HS-5 (cell line): ENCODE data around the gene DOCK4.

ENCODE experiments used
- DNase-seq: peaks from one replicate; pipeline ENCODE4 v3.0.0-alpha.2; 2012; ENCODE audit warnings: low read depth

Gene DOCK4

GRCh38 chr7:111734954-111735660, 471.1 kb downstream of the DOCK4 start:
- no peak for DNase-seq

- no peak for DNase-seq
Observed at GRCh38 chr7:111732923-111733322, 473.3 kb downstream of the DOCK4 start.

- no peak for DNase-seq
Observed at GRCh38 chr7:111730476-111731300, 475.5 kb downstream of the DOCK4 start.

- no peak for DNase-seq
Observed at GRCh38 chr7:111730057-111730456, 476.1 kb downstream of the DOCK4 start.

GRCh38 chr7:111729483-111729882, 476.7 kb downstream of the DOCK4 start:
- DNase-seq, result no peak

GRCh38 chr7:111728635-111728995, 477.6 kb downstream of the DOCK4 start:
- no peak for DNase-seq

- DNase-seq, result no peak
Observed at GRCh38 chr7:111727905-111728634, 478.1 kb downstream of the DOCK4 start.

GRCh38 chr7:111718886-111719285, 487.3 kb downstream of the DOCK4 start:
- DNase-seq, result no peak

GRCh38 chr7:111711426-111712065, 494.7 kb downstream of the DOCK4 start:
- DNase-seq, result no peak

- DNase-seq, result no peak
Observed at GRCh38 chr7:111710839-111711380, 495.3 kb downstream of the DOCK4 start.

- peak; percentile 2 for DNase-seq
Observed at GRCh38 chr7:111708072-111708471, 498.1 kb downstream of the DOCK4 start.

- DNase-seq, result no peak
Observed at GRCh38 chr7:111705807-111706206, 500.4 kb downstream of the DOCK4 start.

GRCh38 chr7:111697771-111698170, 508.4 kb downstream of the DOCK4 start:
- DNase-seq, result no peak

- DNase-seq, result no peak
Observed at GRCh38 chr7:111694376-111694775, 511.8 kb downstream of the DOCK4 start.

GRCh38 chr7:111690364-111691111, 515.7 kb downstream of the DOCK4 start:
- DNase-seq, result no peak

GRCh38 chr7:111685349-111685748, 520.9 kb downstream of the DOCK4 start:
- DNase-seq, result no peak

GRCh38 chr7:111682588-111683340, 523.4 kb downstream of the DOCK4 start:
- DNase-seq, result no peak

GRCh38 chr7:111681242-111681641, 525.0 kb downstream of the DOCK4 start:
- DNase-seq, result no peak

- no peak for DNase-seq
Observed at GRCh38 chr7:111678986-111679385, 527.2 kb downstream of the DOCK4 start.

GRCh38 chr7:111678281-111678680, 527.9 kb downstream of the DOCK4 start:
- DNase-seq, result no peak

GRCh38 chr7:111677848-111678247, 528.4 kb downstream of the DOCK4 start:
- DNase-seq, result no peak
